HG03575 (cell line): ENCODE measurements around the gene CKLF.
"Not testable (repeated sequence)": the region's sequence is repeated elsewhere in the genome, so short reads cannot be mapped to it uniquely, and the experiment has no call there.

Source experiments
- ATAC-seq: cut with Tn5 transposase; IDR thresholded peaks from one replicate; pipeline ENCODE4 v1.9.1; 2021; ENCODE audit not compliant: unreplicated experiment, insufficient number of reproducible peaks, low FRiP score; ENCODE audit errors: extremely low read depth

The CKLF gene

GRCh38 chr16:66608241-66609138 lies 56.1 kb downstream of the CKLF start:
- ATAC-seq, result no peak

- no peak for ATAC-seq
Observed at GRCh38 chr16:66609139-66609510, 56.7 kb downstream of the CKLF start.

GRCh38 chr16:66610111-66610820 lies 57.9 kb downstream of the CKLF start:
- ATAC-seq, result no peak

- not testable (repeated sequence) for ATAC-seq
Observed at GRCh38 chr16:66611911-66612310, 59.5 kb downstream of the CKLF start.

GRCh38 chr16:66612422-66612821 lies 60.0 kb downstream of the CKLF start:
- no peak for ATAC-seq

GRCh38 chr16:66614161-66614802 lies 61.9 kb downstream of the CKLF start:
- ATAC-seq, result no peak
